Spleen (tissue), 11 donors: Measurements from ENCODE around the gene SWSAP1. TPM values are rescaled to one million over a fixed set of nuclear protein-coding genes. Genes with fewer than 3 reads are reported as not detected.
A peak's percentile ranks its signal among the peaks of the same experiment; 100 is the strongest.
"Not testable (repeated sequence)": the region's sequence is repeated elsewhere in the genome, so short reads cannot be mapped to it uniquely, and the experiment has no call there.

Source experiments
- DNase-seq: peaks from one replicate; pipeline ENCODE4 v3.0.0-alpha.2; 2020
- H3K27ac ChIP-seq, 8 donors: fragments of 200-600 bp; sonication (generic) in 7 of 8; 1 replicate in 4 of 8; 2 replicates in 4 of 8; pipeline versions ENCODE4 v1.5.0 to v1.8.0; 2016 to 2021; ENCODE audit warnings: inconsistent platforms in 4 of 8, mild to moderate bottlenecking in 4 of 8, moderate library complexity in 1 of 8
- H3K27me3 ChIP-seq, 7 donors: fragments of 200-600 bp; sonication (generic) in 6 of 7; replicated peaks in 1 of 7; 1 replicate in 4 of 7; 2 replicates in 3 of 7; pipeline versions ENCODE4 v1.5.0 to v1.8.0; 2016 to 2021; ENCODE audit warnings: inconsistent platforms in 3 of 7, mild to moderate bottlenecking in 1 of 7
- H3K36me3 ChIP-seq, 6 donors: fragments of 200-600 bp; sonication (generic) in 5 of 6; 1 replicate in 4 of 6; 2 replicates in 2 of 6; pipeline versions ENCODE4 v1.5.0 to v1.8.0; 2016 to 2021; ENCODE audit warnings: inconsistent platforms in 2 of 6
- H3K4me1 ChIP-seq, 6 donors: fragments of 200-600 bp; sonication (generic) in 5 of 6; 1 replicate in 3 of 6; 2 replicates in 3 of 6; pipeline versions ENCODE4 v1.5.0 to v1.8.0; 2016 to 2021; ENCODE audit warnings: inconsistent platforms in 3 of 6
- H3K4me3 ChIP-seq, 8 donors: fragments of 200-600 bp; sonication (generic) in 7 of 8; 1 replicate in 4 of 8; 2 replicates in 4 of 8; pipeline versions ENCODE4 v1.5.0 to v1.8.0; 2016 to 2021; ENCODE audit warnings: inconsistent platforms in 4 of 8, mild to moderate bottlenecking in 4 of 8, moderate library complexity in 2 of 8
- H3K9me3 ChIP-seq, 8 donors: fragments of 200-600 bp; sonication (generic) in 7 of 8; 1 replicate in 4 of 8; 2 replicates in 4 of 8; pipeline versions ENCODE4 v1.5.0 to v1.8.0; 2016 to 2021; ENCODE audit warnings: inconsistent platforms in 4 of 8
- POLR2A ChIP-seq, 3 donors: fragments of 450-650 bp; IDR thresholded peaks; one replicate each; pipeline ENCODE4 v1.5.1; 2017; ENCODE audit warnings: antibody characterized with exemption in 3 of 3, mild to moderate bottlenecking in 1 of 3
- POLR2AphosphoS5 ChIP-seq, 3 donors: sonication (generic); formaldehyde crosslinking; IDR thresholded peaks; one replicate each; pipeline ENCODE4 v1.5.1; 2017; ENCODE audit warnings: antibody characterized with exemption in 3 of 3
- WGBS, 5 donors: extraction: QIAGEN DNeasy Blood & Tissue Kit in 3 of 5; methylation state at CpG; one replicate each; pipeline versions ENCODE4 v1.1.5 to v1.1.7; 2013 to 2018; 5-methylcytosine and 5-hydroxymethylcytosine counted together
- intact Hi-C: fragments of 100-400 bp; cut with DNase I; formaldehyde crosslinking; loops from one replicate; pipeline ENCODE4 v1.15.0; 2023; ENCODE audit warnings: low total_unique reads
- polyA plus RNA-seq, 3 donors: library from polyadenylated mRNA; stranded (reverse); fragments of 200-250 nt; gene quantifications; one replicate each; pipeline ENCODE4 v1.2.1, GENCODE V29; 2013
- total RNA-seq, 7 donors: library from RNA; depleted of rRNA in 3 of 7; stranded (reverse); fragments of >200 nt in 3 of 7; fragmentation: NEBNext Ultra II Directional in 4 of 7; extraction: Animal tissue kit (Norgen Biotek cat#: 25700) in 4 of 7; gene quantifications; one replicate each; pipeline versions ENCODE4 v1.1.0 to v1.2.1, GENCODE V29; 2016 to 2021
- TF ChIP-seq, protein P1 (sequence below), 11 experiments: fragments of 200-600 bp in 7 of 11; fragments of 450-650 bp in 4 of 11; sonication (generic) in 4 of 11; IDR thresholded peaks in 8 of 11; conservative IDR thresholded peaks in 3 of 11; 1 replicate in 7 of 11; 2 replicates in 4 of 11; pipeline versions ENCODE4 v1.4.0 to v1.8.0; 2016 to 2021; ENCODE audit warnings: antibody characterized with exemption in 11 of 11, inconsistent platforms in 4 of 11, mild to moderate bottlenecking in 1 of 11
- donor health status: healthy with polysubstance abuse.
- donor health status: DM: no; HTN: no; CAD: no; lungs with moderate emphysema.
- donor health status: DM: no; HTN: no; CAD: no.
- donor health status: Bipolar disorder and iron deficiency.
- donor health status: healthy.
- donor health status: DM: no; HTN: no; CAD: no.
- donor health status: DM: yes; HTN: yes; CAD: no.

The SWSAP1 gene
- total and polyA plus RNA-seq, 10 donors, result 2.7 to 9.3 (median 4.7) TPM

DNA sequence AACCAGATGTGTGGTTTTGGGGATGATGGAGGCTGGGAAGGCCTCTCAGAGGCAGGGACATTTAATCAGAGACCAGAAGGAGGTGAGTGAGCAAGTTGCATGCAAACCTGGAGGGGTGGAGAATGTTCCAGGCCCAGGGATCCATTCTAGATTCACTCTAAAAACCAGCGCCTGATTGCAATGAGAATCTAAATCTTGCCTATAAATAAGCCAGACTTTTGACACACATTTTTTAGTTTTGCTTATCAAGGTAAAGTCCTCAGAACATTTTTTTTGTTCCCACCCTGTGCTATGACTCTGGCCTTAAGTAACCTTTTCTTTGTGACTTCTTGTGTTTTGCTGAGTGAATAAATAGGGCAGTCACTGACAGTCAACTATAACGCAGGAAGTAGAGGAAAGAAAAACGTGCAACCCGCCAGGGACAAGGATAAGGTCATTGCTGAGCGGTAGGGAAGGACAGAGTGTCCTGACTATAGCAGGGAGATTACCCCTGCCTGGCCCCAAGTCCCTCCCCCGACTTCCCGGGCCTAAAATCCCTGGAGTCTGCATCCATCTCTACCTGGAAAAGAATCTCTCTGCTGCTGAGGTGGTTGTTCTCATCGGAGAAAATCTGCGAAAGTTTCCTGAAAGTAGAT, 30.2 kb downstream of the SWSAP1 start:
- Histone ChIP-seq H3K27ac (peak overlapping the region in 5 of 8 donors; percentile 60 to 78 (median 76)), H3K4me3 (no peak overlapping the region), H3K4me1 (peaks cover 2 to 34% (median 13%) of the 10 kb centered on the region in 6 donors), H3K9me3 (no peaks in the 10 kb centered on the region), H3K27me3 (peaks cover 0 to 31% (median 0%) of the 10 kb centered on the region in 7 donors), H3K36me3 (peaks cover 0 to 20% (median 0%) of the 10 kb centered on the region in 6 donors)
- intact Hi-C loops, result no loop called here
- TF ChIP-seq POLR2A (IDR thresholded peaks at IDR 0.05), result no peak
- TF ChIP-seq POLR2AphosphoS5 (IDR thresholded peaks at IDR 0.05), result peak in 1 of 3 donors; percentile 67
- DNase-seq, result no peak
- WGBS, 5 donors, result 47 to 68% (median 61%) methylated on average over 9 of the region's 9 CpGs

DNA sequence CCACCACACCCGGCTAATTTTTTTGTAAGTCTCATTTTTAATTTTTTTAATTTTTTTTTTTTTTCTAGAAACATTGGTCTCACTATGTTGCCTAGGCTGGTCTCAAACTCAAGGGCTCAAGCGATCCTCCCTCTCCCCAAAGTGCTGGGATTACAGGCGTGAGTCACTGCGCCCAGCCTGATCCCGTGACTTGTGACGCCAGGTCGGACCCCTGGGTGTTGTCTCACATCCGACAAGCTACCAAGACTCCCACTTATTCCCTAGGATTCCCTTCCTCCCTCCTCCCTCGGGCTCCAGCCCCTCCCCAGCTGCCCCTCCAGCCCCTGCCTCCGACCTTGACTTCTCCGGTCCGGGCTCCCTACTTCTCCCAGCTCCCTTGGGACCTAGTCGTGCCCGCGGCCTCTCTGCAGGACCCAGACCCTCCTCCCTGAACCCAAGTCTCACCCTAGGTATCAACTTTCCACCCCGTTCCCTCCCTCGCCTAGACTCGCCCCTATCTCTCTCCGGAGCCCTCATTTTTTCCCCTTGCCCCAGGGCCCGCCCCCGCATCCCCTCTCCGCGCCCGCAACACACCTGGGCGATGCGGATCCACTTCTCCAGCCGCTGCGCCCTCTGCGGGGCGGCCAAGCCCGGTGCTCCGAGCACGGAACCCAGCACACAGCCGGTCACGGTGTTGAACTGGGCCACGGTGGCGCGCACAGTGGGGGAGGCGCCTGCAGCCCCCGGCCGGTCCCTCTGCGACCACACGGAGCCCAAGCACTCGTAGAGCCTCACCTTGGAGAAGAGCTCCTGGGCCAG, 31.6 kb downstream of the SWSAP1 start:
- Histone ChIP-seq H3K27ac (peak overlapping the region in 4 of 8 donors; percentile 46 to 78 (median 71)), H3K9me3 (no peaks in the 10 kb centered on the region), H3K36me3 (peaks cover 0 to 16% (median 0%) of the 10 kb centered on the region in 6 donors), H3K4me1 (peaks cover 2 to 34% (median 13%) of the 10 kb centered on the region in 6 donors), H3K27me3 (peaks cover 0 to 35% (median 0%) of the 10 kb centered on the region in 7 donors), H3K4me3 (peak overlapping the region in 1 of 8 donors; percentile 27)
- TF ChIP-seq POLR2AphosphoS5 (IDR thresholded peaks at IDR 0.05), result peak in 2 of 3 donors; percentile 35 to 51
- no peak for TF ChIP-seq POLR2A (IDR thresholded peaks at IDR 0.05)
- TF ChIP-seq, protein P1, sequence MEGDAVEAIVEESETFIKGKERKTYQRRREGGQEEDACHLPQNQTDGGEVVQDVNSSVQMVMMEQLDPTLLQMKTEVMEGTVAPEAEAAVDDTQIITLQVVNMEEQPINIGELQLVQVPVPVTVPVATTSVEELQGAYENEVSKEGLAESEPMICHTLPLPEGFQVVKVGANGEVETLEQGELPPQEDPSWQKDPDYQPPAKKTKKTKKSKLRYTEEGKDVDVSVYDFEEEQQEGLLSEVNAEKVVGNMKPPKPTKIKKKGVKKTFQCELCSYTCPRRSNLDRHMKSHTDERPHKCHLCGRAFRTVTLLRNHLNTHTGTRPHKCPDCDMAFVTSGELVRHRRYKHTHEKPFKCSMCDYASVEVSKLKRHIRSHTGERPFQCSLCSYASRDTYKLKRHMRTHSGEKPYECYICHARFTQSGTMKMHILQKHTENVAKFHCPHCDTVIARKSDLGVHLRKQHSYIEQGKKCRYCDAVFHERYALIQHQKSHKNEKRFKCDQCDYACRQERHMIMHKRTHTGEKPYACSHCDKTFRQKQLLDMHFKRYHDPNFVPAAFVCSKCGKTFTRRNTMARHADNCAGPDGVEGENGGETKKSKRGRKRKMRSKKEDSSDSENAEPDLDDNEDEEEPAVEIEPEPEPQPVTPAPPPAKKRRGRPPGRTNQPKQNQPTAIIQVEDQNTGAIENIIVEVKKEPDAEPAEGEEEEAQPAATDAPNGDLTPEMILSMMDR (IDR thresholded peaks at IDR 0.05 in 8 of 11, conservative IDR thresholded peaks at IDR 0.05 in 3 of 11), result peak in 6 of 11 experiments; percentile 27 to 41 (median 33)
- intact Hi-C loops, result no loop called here
- WGBS, 5 donors, result 39 to 51% (median 42%) methylated on average over 33 to 44 of the region's 44 CpGs
- DNase-seq, result peak; percentile 80

DNA sequence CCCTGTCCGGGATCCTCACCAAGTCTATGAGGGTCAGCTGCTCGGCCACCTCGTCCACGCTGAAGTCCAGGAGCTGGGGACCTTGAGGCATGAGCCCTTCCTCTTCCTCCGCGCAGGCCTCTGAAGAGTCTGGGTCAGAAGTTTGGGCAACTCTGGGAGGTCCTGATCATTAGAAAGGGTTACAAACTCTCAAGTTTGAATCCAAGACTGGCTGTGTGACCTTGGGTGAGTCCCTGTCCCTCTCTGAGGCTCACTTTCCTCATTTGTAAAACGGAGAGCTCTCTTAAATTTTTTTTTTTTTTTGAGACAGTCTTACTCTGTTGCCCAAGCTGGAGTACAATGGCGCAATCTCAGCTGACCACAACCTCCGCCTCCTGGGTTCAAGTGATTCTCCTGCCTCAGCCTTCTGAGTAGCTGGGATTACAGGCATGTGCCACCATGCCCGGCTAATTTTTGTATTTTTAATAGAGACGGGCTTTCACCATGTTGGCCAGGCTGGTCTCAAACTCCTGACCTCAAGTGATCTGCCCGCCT, 32.3 kb downstream of the SWSAP1 start:
- Histone ChIP-seq H3K4me3 (peak overlapping the region in 1 of 8 donors; percentile 27), H3K36me3 (peaks cover 0 to 11% (median 0%) of the 10 kb centered on the region in 6 donors), H3K4me1 (peaks cover 2 to 34% (median 13%) of the 10 kb centered on the region in 6 donors), H3K27ac (peak overlapping the region in 2 of 8 donors; percentile 46 to 76), H3K27me3 (peaks cover 0 to 35% (median 0%) of the 10 kb centered on the region in 7 donors)
- H3K9me3 ChIP-seq, intact Hi-C loops, DNase-seq: not testable (repeated sequence)
- 66 to 76% (median 70%) methylated on average over 11 to 12 of the region's 12 CpGs for WGBS, 5 donors

DNA sequence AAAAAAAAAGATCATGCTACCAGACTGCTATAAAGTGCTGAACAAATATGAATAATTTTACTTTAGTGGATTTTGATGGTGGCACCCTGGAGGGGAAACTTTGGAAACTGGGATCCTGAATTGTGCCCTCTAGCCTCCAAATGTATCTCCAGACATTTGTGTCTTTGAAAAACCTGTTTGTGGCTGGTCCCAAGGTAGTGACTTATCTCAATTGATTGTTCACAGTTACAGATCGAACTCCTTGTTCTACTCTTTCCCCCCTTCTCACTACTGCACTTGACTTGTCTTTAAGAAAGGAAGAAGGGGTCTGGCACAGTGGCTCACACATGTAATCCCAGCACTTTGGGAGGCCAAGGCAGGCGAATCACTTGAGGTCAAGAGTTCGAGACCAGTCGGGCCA, 34.1 kb downstream of the SWSAP1 start:
- DNase-seq, result no peak
- no peak for TF ChIP-seq POLR2AphosphoS5 (IDR thresholded peaks at IDR 0.05)
- TF ChIP-seq, protein P1 (IDR thresholded peaks at IDR 0.05 in 8 of 11, conservative IDR thresholded peaks at IDR 0.05 in 3 of 11), result no peak
- H3K4me1 ChIP-seq, result peaks cover 2 to 34% (median 13%) of the 10 kb centered on the region in 6 donors
- intact Hi-C loops, result no loop called here
- H3K27ac ChIP-seq, result no peak overlapping the region
- H3K9me3 ChIP-seq, result no peaks in the 10 kb centered on the region
- 87 to 93% (median 90%) methylated on average over 4 of the region's 4 CpGs for WGBS, 5 donors
- H3K27me3 ChIP-seq, result peaks cover 0 to 35% (median 0%) of the 10 kb centered on the region in 7 donors
- no peaks in the 10 kb centered on the region for H3K36me3 ChIP-seq
- no peak overlapping the region for H3K4me3 ChIP-seq
